ENCODE data around the gene TSC1. TPM values are rescaled to one million over a fixed set of nuclear protein-coding genes. Genes with fewer than 3 reads are reported as not detected.

TSC1 gene
- polyA plus RNA-seq, 3 donors: 3.3 to 43.0 (median 5.8) TPM

DNA sequence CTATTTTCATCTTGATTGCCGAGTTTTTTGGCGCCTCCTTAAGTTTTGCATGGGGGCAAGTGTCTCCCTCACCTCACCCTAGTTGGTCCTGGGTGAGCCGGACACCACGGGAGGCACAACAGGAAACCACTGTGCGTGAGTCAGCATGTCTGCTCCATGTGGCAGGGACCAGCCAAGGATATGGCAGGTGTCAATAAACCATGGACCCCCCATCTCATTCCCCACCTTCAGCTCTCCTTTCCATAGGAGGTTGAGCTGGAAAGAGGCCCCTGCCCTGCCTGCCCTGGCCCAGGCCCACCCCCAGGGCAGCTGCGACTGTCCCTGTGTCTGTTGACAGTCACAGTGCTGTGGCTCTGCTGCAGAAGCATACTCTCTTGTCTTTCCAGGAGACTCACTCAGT, 62.6 kb downstream of the TSC1 start:
- Histone ChIP-seq H3K27me3 (ENCODE audit: control insufficient read depth in 2 of 2, insufficient read depth in 2 of 2, low read length in 2 of 2) (peaks cover 0 to 9% of the 10 kb centered on the region in 2 donors), H3K9ac (ENCODE audit: insufficient read depth, low read length, poor library complexity, severe bottlenecking) (no peak overlapping the region), H4K20me1 (ENCODE audit: insufficient read depth, low read length) (no peaks in the 10 kb centered on the region), H3K79me2 (ENCODE audit: insufficient read depth, low read length) (no peaks in the 10 kb centered on the region), H2AFZ (ENCODE audit: insufficient read depth, low read depth, low read length, poor library complexity, severe bottlenecking) (no peak overlapping the region), H3K4me1 (ENCODE audit: control insufficient read depth in 1 of 2, insufficient read depth in 2 of 2, low read length in 2 of 2) (peaks cover 13 to 25% of the 10 kb centered on the region in 2 donors), H3K27ac (ENCODE audit: low read depth in 1 of 2, low read length in 2 of 2) (no peak overlapping the region), H3K9me3 (replicated peaks in 1 of 2; ENCODE audit: control insufficient read depth in 1 of 2, insufficient read depth in 1 of 2, low read length in 2 of 2) (no peaks in the 10 kb centered on the region), H3K4me3 (replicated peaks in 1 of 3; ENCODE audit: low read depth in 2 of 3, low read length in 3 of 3) (no peak overlapping the region), H3K36me3 (replicated peaks in 1 of 2; ENCODE audit: control insufficient read depth in 1 of 2, insufficient read depth in 2 of 2, low read length in 2 of 2) (no peaks in the 10 kb centered on the region), H3K4me2 (replicated peaks; ENCODE audit: extremely low read depth, low read length, poor library complexity, severe bottlenecking) (no peak overlapping the region)
- peaks cover 15% of the 10 kb centered on the region for H3K4me1 Mint-ChIP-seq
- H3K9me3 Mint-ChIP-seq: peaks cover 0 to 1% (median 0%) of the 10 kb centered on the region in 7 donors
- 3% methylated on average over 6 of the region's 6 CpGs for WGBS (ENCODE audit: insufficient coverage)
- H3K27me3 Mint-ChIP-seq (ENCODE audit: low read depth in 3 of 3): peaks cover 10 to 14% (median 12%) of the 10 kb centered on the region in 3 donors
- no peak overlapping the region for H3K4me3 Mint-ChIP-seq
- TF ChIP-seq CTCF (IDR thresholded peaks at IDR 0.05): no peak
- intact Hi-C loops (cut with micrococcal nuclease): no loop called here
- no peaks in the 10 kb centered on the region for H3K36me3 Mint-ChIP-seq
- no peak overlapping the region for H3K27ac Mint-ChIP-seq
- no peak for DNase-seq

DNA sequence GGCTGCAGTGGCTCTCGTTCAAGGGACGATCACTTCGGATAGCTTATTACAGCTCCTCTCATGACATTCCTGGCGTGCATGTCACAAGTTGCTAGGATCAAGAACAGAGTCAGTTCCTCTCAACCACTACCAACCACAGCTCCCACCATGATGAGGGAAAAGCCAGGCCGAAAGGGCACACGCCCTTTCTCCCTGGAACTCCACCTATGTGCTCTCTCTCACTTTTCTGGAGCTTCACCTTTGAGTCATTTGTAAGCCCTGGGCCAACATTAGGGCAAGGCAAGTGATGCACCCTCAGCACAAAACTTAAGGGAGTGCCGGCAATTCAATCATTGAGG, 64.1 kb downstream of the TSC1 start:
- no peak for TF ChIP-seq CTCF (IDR thresholded peaks at IDR 0.05)
- H3K4me3 Mint-ChIP-seq: no peak overlapping the region
- no peaks in the 10 kb centered on the region for H3K9me3 ChIP-seq (replicated peaks in 1 of 2; ENCODE audit: control insufficient read depth in 1 of 2, insufficient read depth in 1 of 2, low read length in 2 of 2)
- H3K4me3 ChIP-seq (replicated peaks in 1 of 3; ENCODE audit: low read depth in 2 of 3, low read length in 3 of 3): no peak overlapping the region
- H3K4me1 ChIP-seq (ENCODE audit: control insufficient read depth in 1 of 2, insufficient read depth in 2 of 2, low read length in 2 of 2): peaks cover 13 to 25% of the 10 kb centered on the region in 2 donors
- H3K27ac ChIP-seq (ENCODE audit: low read depth in 1 of 2, low read length in 2 of 2): no peak overlapping the region
- no peaks in the 10 kb centered on the region for H3K36me3 ChIP-seq (replicated peaks in 1 of 2; ENCODE audit: control insufficient read depth in 1 of 2, insufficient read depth in 2 of 2, low read length in 2 of 2)
- peaks cover 0 to 1% (median 0%) of the 10 kb centered on the region in 7 donors for H3K9me3 Mint-ChIP-seq
- no peaks in the 10 kb centered on the region for H3K79me2 ChIP-seq (ENCODE audit: insufficient read depth, low read length)
- H3K36me3 Mint-ChIP-seq: no peaks in the 10 kb centered on the region
- intact Hi-C loops (cut with micrococcal nuclease): no loop called here
- H3K27me3 ChIP-seq (ENCODE audit: control insufficient read depth in 2 of 2, insufficient read depth in 2 of 2, low read length in 2 of 2): peaks cover 0 to 9% of the 10 kb centered on the region in 2 donors
- H2AFZ ChIP-seq (ENCODE audit: insufficient read depth, low read depth, low read length, poor library complexity, severe bottlenecking): no peak overlapping the region
- WGBS (ENCODE audit: insufficient coverage): 97% methylated on average over 4 of the region's 7 CpGs
- no peak for DNase-seq
- H3K27me3 Mint-ChIP-seq (ENCODE audit: low read depth in 3 of 3): peaks cover 10 to 17% (median 14%) of the 10 kb centered on the region in 3 donors
- H3K27ac Mint-ChIP-seq: no peak overlapping the region
- H3K9ac ChIP-seq (ENCODE audit: insufficient read depth, low read length, poor library complexity, severe bottlenecking): no peak overlapping the region
- H4K20me1 ChIP-seq (ENCODE audit: insufficient read depth, low read length): no peaks in the 10 kb centered on the region
- H3K4me2 ChIP-seq (replicated peaks; ENCODE audit: extremely low read depth, low read length, poor library complexity, severe bottlenecking): no peak overlapping the region
- H3K4me1 Mint-ChIP-seq: peaks cover 15% of the 10 kb centered on the region
